Right lung (tissue), 10 donors: ENCODE results near the gene ZNF729. TPM values are rescaled to one million over a fixed set of nuclear protein-coding genes. Genes with fewer than 3 reads are reported as not detected.
"Not testable (repeated sequence)": the region's sequence is repeated elsewhere in the genome, so short reads cannot be mapped to it uniquely, and the experiment has no call there.

Experiments used
- DNase-seq, 2 donors: peaks; one replicate each; pipeline ENCODE4 v3.0.0-alpha.2; 2013
- long read RNA-seq, 8 donors: transcript quantifications; one replicate each; lab custom pipeline, GENCODE V29; 2026
- polyA plus RNA-seq, 5 donors: library from polyadenylated mRNA; unstranded; fragments of 120-200 nt; gene quantifications; one replicate each; pipeline versions ENCODE4 v1.2.1 to v1.2.3, GENCODE V29; 2013; ENCODE audit warnings: inconsistent platforms in 1 of 5, low replicate concordance in 1 of 5; ENCODE audit not compliant: insufficient read length in 5 of 5, insufficient read depth in 1 of 5

ZNF729 gene
- polyA plus RNA-seq, result under 1 TPM; 0.06 to 0.28 (median 0.12) TPM
- long read RNA-seq, donor 1, result 0 reads
- long read RNA-seq, donor 2, result 0 reads
- long read RNA-seq, donor 3, result 0 reads
- long read RNA-seq, donor 4, result 0 reads
- long read RNA-seq, donor 5, result 0 reads
- long read RNA-seq, donor 6, result 0 reads
- long read RNA-seq, donor 7, result 0 reads
- long read RNA-seq, donor 8, result 0 reads

DNA sequence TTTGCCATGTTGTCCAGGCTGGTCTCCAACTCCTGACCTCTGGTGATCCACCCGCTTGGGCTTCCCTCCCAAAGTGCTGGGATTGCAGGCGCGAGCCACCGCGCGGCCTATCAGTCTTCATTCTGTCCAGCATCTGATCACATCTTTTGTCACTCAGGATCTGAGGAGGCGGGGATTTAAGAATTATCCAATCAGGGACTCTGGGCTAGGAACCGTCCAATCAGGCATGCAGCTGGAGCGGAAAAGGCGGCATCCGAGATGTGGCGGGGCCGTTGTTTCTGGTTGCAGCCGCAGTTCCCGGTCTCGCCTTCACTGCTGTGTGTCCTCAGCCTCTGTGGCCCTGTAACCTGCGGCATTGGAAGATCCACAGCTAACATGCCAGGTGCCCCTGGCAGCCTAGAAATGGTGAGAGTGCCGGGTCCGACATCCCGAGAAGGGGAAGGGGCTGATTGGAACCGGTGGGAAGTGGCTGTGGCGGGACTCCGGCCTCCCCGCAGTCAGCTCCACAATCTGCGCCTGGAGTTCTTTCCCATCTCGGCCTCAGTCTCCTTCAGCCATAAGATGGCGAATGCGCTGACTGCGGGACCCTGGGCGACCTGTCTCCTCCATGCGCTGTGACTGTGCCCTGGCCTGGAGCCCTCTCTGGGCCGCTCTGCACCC is at the start of gene ZNF729:
Gene ZNF729, plus strand, starts transcription at position 291 of the 660 bp plus-strand sequence. Its CDS starts 85 bp downstream, at position 376.
- DNase-seq, result peak in 1 of 2 donors; percentile 6

DNA sequence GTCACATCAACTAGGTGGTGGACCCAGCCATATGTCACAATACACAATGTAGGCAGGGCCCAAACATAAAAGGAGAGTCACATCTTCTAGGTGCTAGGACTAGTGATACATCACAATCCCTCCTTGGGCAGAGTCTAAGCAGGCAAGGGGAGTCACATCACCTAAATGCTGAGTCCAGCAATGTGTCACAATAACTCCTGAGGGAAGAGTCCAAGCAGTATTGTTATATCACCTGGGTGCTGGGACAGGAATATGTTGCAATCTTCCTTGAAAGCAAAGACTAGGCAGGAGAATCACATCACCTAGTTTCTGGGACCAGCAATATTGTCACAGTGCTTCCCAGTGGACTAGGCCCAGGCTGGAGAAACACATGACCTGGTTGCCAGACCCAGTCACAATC is 29.4 kb upstream of the ZNF729 start:
- no peak for DNase-seq

DNA sequence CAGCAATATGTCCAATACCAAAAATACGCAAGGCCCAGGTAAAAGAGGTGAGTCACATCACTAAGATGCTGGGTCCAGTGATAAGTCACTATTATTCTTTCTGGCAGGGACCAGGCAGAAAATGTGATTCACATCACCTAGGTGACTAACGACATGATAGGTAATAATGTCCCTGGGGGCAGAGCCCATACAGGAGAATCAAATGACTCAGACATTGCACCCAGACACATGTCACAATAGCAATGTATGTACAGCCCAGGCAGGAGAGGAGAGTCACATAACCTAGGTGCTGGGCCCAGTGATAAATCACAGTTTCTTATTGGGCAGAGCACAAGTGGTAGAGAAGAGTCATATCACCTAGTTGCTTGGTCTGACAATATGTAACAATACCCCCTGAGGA is 28.9 kb upstream of the ZNF729 start:
- no peak for DNase-seq

DNA sequence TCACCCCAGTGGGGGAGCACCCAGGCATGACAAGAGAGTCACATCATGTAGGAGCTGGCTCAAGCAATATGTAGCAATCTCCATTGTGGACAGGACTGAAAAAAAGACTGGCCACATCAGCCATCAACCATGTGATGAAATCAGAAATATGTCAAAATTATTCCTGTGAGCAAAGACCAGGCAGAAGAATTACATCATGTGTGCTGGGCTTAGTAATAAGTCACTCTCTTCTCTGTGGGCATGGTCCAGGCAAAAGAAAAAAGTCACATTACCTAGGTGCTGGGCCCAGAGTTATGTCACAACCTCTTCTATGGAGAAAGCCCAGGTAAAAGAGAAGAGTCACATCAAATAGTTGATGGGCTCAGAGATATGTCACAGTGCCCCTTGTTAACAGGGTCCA is 28.3 kb upstream of the ZNF729 start:
- no peak for DNase-seq

DNA sequence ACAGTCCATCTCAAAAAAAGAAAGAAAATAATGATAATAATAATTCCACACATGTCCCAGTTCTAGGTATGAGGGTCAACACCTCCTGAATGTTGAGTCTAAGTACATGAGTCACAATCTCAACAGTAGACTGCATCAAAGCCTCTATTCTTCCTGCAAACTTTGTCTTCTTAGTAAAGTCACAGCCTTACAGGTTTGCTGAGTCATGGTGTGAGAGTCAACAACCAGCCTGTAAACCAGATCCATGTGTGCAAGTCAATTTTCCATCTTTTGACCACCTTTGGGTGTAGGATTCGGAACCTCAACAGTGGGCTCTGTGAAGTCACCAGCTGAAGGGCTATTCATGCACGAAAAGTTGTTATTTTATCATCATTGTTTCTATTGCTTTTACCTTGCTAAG is 25.7 kb upstream of the ZNF729 start:
- DNase-seq, result no peak

DNA sequence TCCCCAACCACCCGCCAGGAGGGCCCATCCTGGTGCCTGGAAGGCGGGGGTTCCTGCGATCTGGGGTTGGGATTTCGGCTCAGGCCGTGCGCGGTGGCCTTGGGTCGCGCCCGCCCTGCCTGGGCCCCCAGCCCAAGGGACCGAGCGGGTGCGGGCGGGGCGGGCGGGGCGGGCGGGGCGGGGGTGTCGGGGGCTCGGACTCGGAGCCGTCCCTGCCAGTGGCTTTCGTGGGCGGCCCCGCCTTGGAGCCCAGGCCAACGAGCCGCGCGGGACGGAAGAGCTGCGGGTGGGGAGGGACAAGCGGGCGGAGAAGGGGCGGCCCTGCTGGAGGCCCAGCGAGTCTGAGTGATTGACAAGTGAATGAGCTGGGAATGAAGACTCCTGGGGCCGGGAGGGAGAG is 24.6 kb upstream of the ZNF729 start:
- DNase-seq, result no peak

DNA sequence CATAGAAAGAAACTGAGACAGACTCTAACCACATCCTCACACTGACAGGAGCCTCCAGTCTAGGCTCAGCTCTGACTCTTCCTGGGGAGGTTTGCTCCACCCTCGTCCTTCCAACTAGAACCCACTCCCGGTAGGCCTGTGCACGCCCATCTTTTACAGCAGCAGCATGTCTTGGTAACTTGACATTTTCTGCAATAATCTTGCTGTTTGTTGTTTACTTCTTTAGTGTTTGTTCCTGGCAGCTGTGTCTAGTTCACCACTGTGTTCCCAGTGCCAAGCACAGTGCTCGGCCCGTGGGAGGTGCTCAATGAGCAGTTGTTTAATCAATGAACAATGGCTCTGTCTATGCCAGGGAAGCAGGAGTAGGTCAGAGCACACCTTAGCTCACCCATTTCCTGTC is 23.1 kb upstream of the ZNF729 start:
- no peak for DNase-seq

DNA sequence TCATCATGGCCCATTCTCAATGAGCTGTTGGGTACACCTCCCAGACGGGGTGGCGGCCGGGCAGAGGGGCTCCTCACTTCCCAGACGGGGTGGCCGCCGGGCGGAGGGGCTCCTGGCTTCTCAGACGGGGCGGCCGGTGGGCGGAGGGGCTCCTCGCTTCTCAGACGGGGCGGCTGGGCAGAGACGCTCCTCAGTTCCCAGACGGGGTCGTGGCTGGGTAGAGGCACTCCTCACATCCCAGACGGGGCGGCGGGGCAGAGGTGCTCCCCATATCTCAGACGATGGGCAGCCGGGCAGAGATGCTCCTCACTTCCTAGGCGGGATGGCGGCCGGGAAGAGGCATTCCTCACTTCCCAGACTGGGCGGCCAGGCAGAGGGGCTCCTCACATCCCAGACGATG is 35.3 kb downstream of the ZNF729 start:
- not testable (repeated sequence) for DNase-seq

DNA sequence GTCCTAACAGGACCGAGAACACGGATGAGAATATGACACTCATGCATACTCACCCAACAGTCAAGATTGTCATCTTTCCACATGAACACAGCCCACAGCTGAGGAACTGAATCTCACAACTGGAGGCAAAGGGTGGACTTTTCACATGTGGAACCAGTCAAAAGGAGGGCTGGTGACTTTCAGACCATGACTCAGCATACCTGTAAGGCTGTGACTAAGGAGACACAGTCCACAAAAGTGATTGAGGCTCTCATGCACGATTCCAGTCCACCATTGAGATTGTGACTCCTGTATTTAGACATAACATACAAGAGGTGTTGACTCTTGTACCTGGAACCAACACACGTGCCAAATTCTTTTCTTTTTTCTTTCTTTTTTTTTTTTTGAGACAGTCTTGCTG is 40.0 kb downstream of the ZNF729 start:
- no peak for DNase-seq

DNA sequence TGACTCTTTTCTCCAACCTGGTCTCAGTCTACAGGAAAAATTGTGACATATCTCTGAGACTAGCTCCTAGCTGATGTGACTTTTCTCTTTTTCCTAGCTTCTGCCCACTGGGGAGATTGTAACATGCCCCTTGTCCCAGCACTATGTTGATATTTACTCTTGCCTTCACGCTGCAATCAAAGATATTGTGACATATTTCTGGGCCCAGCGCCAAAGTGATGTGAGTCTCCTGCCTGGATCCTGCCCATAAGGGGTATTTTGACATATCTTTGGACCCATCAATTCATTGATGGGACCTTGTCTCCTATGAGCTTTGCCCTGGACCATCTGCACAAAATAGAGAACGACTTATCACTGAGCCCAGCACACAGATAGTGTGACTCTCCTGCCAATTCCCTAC is 41.1 kb downstream of the ZNF729 start:
- DNase-seq, result no peak

DNA sequence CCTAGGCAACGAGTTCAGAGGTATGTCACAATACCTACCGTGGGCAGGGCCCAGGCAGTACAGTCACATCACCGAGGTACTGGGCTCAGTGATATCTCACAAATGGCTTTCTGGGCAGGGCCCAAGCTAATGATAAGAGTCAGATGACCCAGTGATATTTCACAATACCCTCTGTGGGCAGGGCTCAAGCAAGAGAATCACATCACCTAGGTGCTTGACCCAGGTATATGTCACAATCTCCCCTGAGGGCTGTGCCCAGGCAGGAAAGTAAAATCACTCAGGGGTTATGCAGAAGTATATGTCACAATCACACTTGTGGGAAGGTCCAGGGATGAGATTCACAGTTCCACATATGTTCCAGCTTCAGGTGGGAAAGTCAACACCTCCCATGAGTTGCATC is 45.3 kb downstream of the ZNF729 start:
- no peak for DNase-seq

DNA sequence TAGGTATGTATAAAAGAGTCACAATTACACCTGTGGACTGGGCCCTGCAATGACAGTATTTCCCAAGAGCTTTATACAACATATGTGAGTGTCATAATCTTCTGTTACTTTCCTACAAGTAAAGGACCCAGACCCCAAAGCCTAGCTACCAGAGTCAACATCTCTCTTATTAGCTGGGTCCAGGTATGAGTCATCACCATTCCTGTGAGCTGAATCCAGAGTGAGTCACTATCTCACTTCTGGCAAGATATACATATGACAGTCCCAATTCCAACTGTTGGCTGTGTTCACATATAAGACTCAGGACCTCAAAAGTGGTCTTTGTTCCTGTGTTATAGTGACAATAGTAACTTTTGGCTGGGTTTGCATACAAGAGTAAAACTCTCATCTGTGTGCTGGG is 46.7 kb downstream of the ZNF729 start:
- no peak for DNase-seq

DNA sequence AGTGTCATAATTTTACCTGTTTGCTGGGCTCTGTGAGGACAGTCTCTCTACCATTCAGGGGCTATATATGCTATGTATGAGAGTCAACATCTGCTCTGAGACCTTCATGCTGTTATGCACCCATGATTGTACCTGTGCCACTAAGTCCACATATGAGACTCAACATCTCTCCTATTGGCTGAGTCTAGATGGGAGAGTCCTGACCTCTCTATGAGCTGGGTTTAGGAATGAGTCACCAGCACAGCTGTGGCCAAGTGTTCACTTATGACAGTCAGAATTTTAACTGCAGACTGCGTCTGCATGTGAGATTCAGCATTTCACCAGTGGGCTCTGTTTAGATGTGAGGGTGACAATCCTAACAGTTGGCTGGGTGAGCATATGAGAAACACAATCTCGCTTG is 49.5 kb downstream of the ZNF729 start:
- DNase-seq, result no peak

DNA sequence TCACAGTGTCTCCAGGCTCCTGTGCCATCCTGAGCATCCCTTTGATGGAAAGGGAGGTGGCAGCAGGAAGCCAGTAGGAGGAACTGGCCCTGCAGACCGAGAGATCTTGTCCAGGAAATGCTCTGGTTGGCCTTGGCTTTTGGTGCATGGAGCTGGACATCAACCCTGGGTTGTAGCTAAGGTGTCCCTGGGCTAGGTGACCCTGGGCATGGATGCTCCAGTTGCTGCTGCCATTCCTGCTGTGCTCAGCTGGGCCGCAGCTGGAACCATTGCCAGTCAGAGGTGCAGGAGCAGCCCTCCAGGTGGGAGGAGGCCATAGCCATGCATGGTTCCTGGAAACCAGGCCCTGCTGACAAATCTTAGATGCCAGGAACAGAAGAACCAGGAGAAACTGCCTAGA is 68.4 kb downstream of the ZNF729 start:
- DNase-seq, result no peak

Other genes with a start within 250 kb of the ZNF729 start
- 1 to 10 TPM; 3.5 to 8.7 (median 4.2) TPM for gene ZNF257, start 234.0 kb upstream of the ZNF729 start, polyA plus RNA-seq
- under 1 TPM; 0.13 to 0.85 (median 0.30) TPM for gene ZNF676, start 89.5 kb upstream of the ZNF729 start, polyA plus RNA-seq
- 1 to 10 TPM; 2.2 to 4.7 (median 3.8) TPM for gene ZNF98, start 135.9 kb downstream of the ZNF729 start, polyA plus RNA-seq